COR-L47 (cell line): ENCODE measurements around the gene TPM4.
"Not testable (repeated sequence)": the region's sequence is repeated elsewhere in the genome, so short reads cannot be mapped to it uniquely, and the experiment has no call there.

ENCODE experiments used
- DNase-seq: peaks from one replicate; lab custom pipeline; 2025; lab: John Stamatoyannopoulos, UW

TPM4 gene

DNA sequence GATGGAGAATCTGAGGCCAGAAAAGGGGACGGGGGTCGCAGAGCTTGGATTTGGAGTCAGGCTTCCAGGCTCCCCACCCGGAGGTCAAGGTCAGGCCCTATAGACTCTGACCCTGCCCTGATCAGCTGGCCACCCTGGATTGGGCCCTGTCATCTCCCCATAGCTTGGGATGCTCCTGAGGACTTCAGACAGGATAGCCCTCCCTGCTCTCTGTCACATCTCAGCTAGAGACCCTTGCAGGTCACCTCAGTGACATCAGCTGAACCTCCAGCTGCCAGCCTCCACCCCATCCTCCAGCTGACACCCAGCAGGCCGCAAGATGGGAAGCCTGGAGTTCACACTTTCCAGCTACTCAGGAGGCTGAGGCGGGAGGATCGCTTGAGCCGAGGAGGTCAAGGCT lies 2.8 kb upstream of the TPM4 start:
- no peak for DNase-seq

DNA sequence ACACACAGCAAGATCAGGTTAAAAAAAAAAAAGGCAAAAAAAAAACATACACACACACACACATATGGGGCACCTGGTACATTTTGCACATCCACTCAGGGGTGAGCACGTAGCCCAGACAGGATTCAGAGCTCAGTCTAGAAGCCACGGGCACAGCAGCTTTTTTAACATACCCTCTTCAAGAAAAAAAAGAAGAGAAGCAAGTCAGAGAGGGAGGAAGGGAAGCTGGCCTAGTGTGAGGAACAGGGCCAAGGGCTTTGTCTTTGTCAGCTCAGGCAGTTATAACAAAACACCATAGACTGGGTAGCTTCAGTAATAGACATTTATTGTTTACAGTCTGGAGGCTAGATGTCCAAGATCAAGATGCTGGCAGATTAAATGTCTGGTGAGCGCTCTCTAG lies 2.3 kb upstream of the TPM4 start:
- no peak for DNase-seq

GRCh38 chr19:16074488-16075365 lies 1.6 kb upstream of the TPM4 start:
- no peak for DNase-seq

- DNase-seq, result no peak
Observed at GRCh38 chr19:16075430-16076153, 703 bp upstream of the TPM4 start.

GRCh38 chr19:16076958-16077611 lies 790 bp downstream of the TPM4 start:
- peak; percentile 22 for DNase-seq

DNA sequence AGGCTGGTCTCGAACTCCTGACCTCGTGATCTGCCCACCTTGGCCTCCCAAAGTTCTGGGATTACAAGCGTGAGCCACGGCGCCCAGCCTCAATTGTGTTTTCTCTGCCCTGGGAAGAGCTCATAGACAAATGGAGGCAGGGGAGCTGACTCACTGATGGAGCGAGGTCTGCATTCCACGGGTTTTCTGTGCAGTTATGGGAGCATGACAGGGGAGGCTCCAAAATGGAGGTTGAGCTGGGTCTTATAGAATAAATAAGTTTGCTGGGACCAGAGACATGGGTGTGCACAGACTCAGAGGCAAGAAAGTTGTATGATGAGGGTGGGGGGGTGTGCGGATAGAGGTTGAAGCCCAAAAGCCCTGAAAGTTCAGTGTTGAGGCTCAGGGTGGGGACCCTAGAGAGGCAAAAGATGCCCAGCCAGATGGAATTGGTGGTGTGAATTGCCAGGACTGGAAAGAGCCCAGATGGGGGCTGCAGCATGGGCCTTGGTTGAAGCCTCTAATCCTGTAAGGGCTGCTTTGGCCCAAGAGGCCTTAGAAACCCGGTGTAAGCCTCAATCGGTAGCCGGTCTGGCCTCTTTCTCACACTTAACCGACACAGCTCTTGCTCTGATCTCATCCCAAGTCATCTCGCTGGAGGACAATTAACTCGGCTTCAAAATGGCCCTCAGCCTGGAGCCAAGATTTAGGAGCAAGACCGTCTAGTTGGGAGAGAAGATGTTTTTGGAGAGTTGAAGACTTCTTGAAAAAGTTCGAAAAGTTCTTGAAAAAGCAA lies 1.9 kb downstream of the TPM4 start:
- DNase-seq, result no peak

- DNase-seq, result no peak
Observed at GRCh38 chr19:16078759-16079707, 2.7 kb downstream of the TPM4 start.

GRCh38 chr19:16084067-16084685 lies 7.9 kb downstream of the TPM4 start:
- no peak for DNase-seq

DNA sequence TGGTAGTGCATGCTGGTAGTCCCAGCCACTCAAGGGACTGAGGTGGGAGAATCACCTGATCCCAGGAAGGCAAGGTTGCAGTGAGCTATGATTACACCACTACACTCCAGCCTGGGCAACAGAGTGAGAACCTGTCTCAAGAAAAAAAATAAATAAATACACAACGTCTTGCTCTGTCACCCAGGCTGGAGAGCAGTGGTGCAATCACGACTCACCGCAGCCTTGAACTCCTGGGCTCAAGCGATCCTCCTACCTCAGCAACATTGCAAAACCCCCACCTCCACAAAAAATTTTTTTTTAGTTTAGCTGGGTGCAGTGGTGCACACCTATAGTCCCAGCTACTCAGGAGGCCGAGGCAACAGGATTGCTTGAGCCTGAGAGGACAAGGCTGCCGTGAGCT lies 8.8 kb downstream of the TPM4 start:
- no peak for DNase-seq

- DNase-seq, result not testable (repeated sequence)
Observed at GRCh38 chr19:16087404-16087803, 11.1 kb downstream of the TPM4 start.

DNA sequence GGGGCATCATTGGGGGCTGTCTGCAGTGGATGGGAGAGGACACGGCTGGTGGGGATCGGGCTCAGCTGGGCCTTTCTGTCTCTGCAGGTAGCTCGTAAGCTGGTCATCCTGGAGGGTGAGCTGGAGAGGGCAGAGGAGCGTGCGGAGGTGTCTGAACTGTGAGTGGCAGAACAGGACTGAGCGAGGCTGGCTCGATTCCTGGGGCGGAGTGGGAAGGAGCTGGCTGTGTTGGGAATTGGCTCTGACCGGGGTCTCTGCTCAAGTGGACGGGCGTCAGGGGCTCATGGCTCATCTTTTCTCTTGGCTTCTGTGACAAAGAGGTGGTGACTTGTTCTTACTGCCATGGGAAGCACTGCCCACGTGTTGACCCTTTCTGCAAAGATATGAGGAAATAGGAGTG lies 11.6 kb downstream of the TPM4 start:
- no peak for DNase-seq

GRCh38 chr19:16088351-16089009 lies 12.2 kb downstream of the TPM4 start:
- no peak for DNase-seq

DNA sequence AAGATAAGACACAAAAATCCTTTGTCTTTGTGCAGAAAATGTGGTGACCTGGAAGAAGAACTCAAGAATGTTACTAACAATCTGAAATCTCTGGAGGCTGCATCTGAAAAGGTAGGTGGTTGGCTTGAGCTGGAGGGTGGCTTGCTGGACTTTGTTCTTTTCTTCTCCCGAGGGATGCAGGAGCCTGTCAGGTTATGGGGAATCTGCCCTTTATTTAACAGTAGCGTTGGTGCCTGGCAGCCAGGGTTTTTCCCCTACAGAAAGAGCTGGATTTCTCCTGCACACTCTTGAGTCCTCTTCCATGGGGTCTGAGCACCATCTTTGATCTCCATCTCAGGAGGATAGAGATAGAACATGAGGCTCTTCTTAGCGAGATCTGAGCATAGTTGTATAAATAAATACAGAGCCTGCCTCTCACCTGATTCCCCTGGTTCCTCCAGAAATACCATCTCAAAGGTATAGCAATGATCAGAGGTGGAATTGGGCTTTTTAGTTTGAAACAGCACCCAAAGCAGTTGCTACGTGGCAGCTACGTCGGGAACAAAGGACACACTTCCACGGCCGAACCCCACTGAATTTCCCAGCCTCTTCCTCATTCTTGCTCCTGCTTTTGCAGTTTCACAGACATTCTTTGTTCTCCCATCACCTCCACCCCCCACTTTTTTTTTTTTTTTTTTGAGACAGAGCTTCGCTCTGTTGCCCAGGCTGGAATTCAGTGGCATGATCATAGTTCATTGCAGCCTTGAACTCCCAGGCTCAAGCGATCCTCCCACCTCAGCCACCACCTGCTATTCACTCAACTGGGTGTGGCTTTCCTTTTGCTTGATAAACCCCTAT lies 12.9 kb downstream of the TPM4 start:
- no peak for DNase-seq

- DNase-seq, result no peak
Observed at GRCh38 chr19:16091546-16092475, 15.5 kb downstream of the TPM4 start.

DNA sequence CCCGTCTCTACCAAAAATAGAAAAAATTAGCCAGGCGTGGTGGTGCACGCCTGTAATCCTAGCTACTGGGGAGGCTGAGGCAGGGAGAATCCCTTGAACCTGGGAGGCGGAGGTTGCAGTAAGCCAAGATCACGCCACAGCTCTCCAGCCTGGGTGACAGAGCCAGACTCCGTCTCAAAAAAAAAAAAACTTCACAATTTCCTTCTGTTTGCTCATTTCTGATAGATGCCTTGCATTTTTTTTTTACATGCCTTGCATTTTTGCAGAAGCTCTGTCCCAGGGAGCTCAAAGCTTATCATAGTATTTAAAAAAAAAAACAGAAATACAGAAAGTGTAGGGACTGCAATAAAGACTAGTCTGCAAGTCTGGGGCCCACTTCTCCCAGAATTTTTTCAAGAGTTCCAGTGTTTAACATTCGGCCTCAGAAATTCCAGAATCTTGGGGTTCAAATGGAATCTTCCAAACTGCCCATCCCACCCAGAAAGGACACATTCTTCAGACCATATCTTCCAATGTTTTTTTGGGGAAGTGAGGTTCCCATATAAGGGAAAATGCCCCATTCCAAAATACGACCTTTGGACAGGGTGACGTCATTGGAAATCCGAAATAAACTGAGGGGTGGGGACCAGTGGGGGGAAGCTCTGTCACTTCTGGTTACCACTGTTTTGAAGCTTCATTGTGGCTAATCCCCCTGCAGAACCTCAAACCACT lies 18.2 kb downstream of the TPM4 start:
- no peak for DNase-seq

GRCh38 chr19:16095071-16095571 lies 18.8 kb downstream of the TPM4 start:
- DNase-seq, result no peak

GRCh38 chr19:16096280-16096855 lies 20.1 kb downstream of the TPM4 start:
- no peak for DNase-seq
